Fibroblast of mammary gland (primary cell): ENCODE measurements around the gene OPCML.

ENCODE experiments used
- DNase-seq: peaks from one replicate; pipeline ENCODE4 v3.0.0-alpha.2; 2010; ENCODE audit warnings: low read depth
- H3K4me3 ChIP-seq: 2 replicates; pipeline ENCODE4 v1.5.1; 2011; ENCODE audit warnings: low read depth, mild to moderate bottlenecking, low read length, moderate library complexity; ENCODE audit not compliant: control insufficient read depth
- TF ChIP-seq, protein P1 (sequence below): conservative IDR thresholded peaks from 2 replicates; pipeline ENCODE4 v1.5.1; 2011; ENCODE audit warnings: low read depth, low read length, inconsistent platforms; ENCODE audit not compliant: control insufficient read depth, insufficient read depth

OPCML gene

GRCh38 chr11:132793831-132794230 lies 738.5 kb downstream of the OPCML start:
- no peak for DNase-seq
- TF ChIP-seq, protein P1, sequence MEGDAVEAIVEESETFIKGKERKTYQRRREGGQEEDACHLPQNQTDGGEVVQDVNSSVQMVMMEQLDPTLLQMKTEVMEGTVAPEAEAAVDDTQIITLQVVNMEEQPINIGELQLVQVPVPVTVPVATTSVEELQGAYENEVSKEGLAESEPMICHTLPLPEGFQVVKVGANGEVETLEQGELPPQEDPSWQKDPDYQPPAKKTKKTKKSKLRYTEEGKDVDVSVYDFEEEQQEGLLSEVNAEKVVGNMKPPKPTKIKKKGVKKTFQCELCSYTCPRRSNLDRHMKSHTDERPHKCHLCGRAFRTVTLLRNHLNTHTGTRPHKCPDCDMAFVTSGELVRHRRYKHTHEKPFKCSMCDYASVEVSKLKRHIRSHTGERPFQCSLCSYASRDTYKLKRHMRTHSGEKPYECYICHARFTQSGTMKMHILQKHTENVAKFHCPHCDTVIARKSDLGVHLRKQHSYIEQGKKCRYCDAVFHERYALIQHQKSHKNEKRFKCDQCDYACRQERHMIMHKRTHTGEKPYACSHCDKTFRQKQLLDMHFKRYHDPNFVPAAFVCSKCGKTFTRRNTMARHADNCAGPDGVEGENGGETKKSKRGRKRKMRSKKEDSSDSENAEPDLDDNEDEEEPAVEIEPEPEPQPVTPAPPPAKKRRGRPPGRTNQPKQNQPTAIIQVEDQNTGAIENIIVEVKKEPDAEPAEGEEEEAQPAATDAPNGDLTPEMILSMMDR = no peak
- H3K4me3 ChIP-seq = no peak overlapping the region

GRCh38 chr11:132792341-132793140 lies 739.8 kb downstream of the OPCML start:
- TF ChIP-seq, protein P1 = no peak
- no peak for DNase-seq
- no peak overlapping the region for H3K4me3 ChIP-seq

GRCh38 chr11:132790971-132791370 lies 741.3 kb downstream of the OPCML start:
- TF ChIP-seq, protein P1 = no peak
- H3K4me3 ChIP-seq = no peak overlapping the region
- DNase-seq = no peak

GRCh38 chr11:132790466-132790865 lies 741.8 kb downstream of the OPCML start:
- H3K4me3 ChIP-seq = no peak overlapping the region
- TF ChIP-seq, protein P1 = no peak
- no peak for DNase-seq

GRCh38 chr11:132788816-132789325 lies 743.4 kb downstream of the OPCML start:
- TF ChIP-seq, protein P1 = no peak
- H3K4me3 ChIP-seq = no peak overlapping the region
- no peak for DNase-seq

DNA sequence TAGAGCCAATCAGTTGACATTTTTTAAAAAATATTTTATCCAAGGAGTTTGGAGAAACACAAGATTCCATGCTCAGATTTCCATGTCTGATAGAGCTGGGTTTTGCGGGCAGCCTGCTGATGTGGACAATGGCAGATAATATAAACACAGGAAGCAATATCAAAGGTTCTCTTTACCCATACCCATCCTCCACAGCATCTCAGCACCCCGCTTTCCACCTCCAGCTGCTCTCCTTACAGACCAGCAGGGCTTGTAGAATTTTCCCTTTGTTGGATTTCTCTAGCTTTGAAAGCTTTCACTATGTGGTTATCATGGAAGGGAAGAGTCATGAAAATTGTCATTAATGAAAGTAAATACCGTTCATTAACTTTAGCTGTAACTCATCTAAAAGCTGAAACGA lies 746.4 kb downstream of the OPCML start:
- TF ChIP-seq, protein P1 = no peak
- no peak overlapping the region for H3K4me3 ChIP-seq
- DNase-seq = no peak
